ENCODE results near the gene PRC1. TPM values are rescaled to one million over a fixed set of nuclear protein-coding genes. Genes with fewer than 3 reads are reported as not detected.
"Not testable (repeated sequence)": the region's sequence is repeated elsewhere in the genome, so short reads cannot be mapped to it uniquely, and the experiment has no call there.

Gene PRC1
- total RNA-seq, 2 experiments from 2014 or later = 151 to 158 TPM

GRCh38 chr15:91022075-91022831 is 27.9 kb upstream of the PRC1 start, which contains the start of gene VPS33B:
TSS of gene VPS33B (minus strand) at chr15:91022594. CDS start at chr15:91022249, 345 bp downstream.
- peak within 1 kb of the TSS; percentile 89 for H3K4me3 Mint-ChIP-seq
- no peaks in the 10 kb centered on the region for H3K27me3 Mint-ChIP-seq
- ChIA-PET POLR2A (interaction anchor here (0.6 to 1.5 kb wide), 7 partner anchors 11 to 95 kb away, joined by 3 to 7 read pairs (median 4); partner anchors contain the start of genes HDDC3, PRC1 and RCCD1), CTCF (interaction anchor here (1.0 to 3.9 kb wide), 5 partner anchors 11 to 249 kb away, joined by 5 to 24 read pairs (median 9); partner anchors contain the start of gene HDDC3)
- no peaks in the 10 kb centered on the region for H3K9me3 Mint-ChIP-seq
- H3K4me1 Mint-ChIP-seq (ENCODE audit: low read depth) = peaks cover 32% of the 10 kb centered on the region
- H3K36me3 Mint-ChIP-seq = peaks cover 3% of the 10 kb centered on the region
- intact Hi-C loops (cut with micrococcal nuclease) = loop anchor here (1.0 to 10.0 kb wide), 3 partner anchors 28 to 833 kb away; partner anchors contain the start of genes PRC1 and SLCO3A1
- DNase-seq = peak; percentile 87
- peak within 1 kb of the TSS; percentile 90 for H3K27ac Mint-ChIP-seq

GRCh38 chr15:91021516-91022074 is 27.3 kb upstream of the PRC1 start:
- ChIA-PET CTCF (interaction anchor here (1.0 to 3.9 kb wide), 6 partner anchors 12 to 250 kb away, joined by 3 to 24 read pairs (median 8); partner anchors contain the start of gene HDDC3), POLR2A (interaction anchor here (0.8 to 1.5 kb wide), 5 partner anchors 28 to 90 kb away, joined by 3 to 5 read pairs (median 4); partner anchors contain the start of genes HDDC3, PRC1 and RCCD1)
- Mint-ChIP-seq H3K36me3 (peaks cover 3% of the 10 kb centered on the region), H3K27me3 (no peaks in the 10 kb centered on the region), H3K4me3 (peak overlapping the region; percentile 89), H3K9me3 (no peaks in the 10 kb centered on the region), H3K27ac (peak overlapping the region; percentile 90), H3K4me1 (ENCODE audit: low read depth) (peaks cover 32% of the 10 kb centered on the region)
- no peak for DNase-seq
- intact Hi-C loops (cut with micrococcal nuclease) = loop anchor here (1.0 to 10.0 kb wide), 3 partner anchors 27 to 833 kb away; partner anchors contain the start of genes PRC1 and SLCO3A1

GRCh38 chr15:91018158-91018557 is 23.8 kb upstream of the PRC1 start:
- H3K9me3 Mint-ChIP-seq = no peaks in the 10 kb centered on the region
- H3K4me1 Mint-ChIP-seq (ENCODE audit: low read depth) = peaks cover 30% of the 10 kb centered on the region
- H3K27me3 Mint-ChIP-seq = no peaks in the 10 kb centered on the region
- intact Hi-C loops (cut with micrococcal nuclease) = no loop called here
- ChIA-PET POLR2A (no interaction called here), CTCF (interaction anchor here (0.6 kb wide), 1 partner anchor 56 kb away, joined by 3 read pairs; no protein-coding TSS in a partner anchor)
- DNase-seq = no peak
- H3K27ac Mint-ChIP-seq = peak overlapping the region; percentile 25
- peaks cover 6% of the 10 kb centered on the region for H3K36me3 Mint-ChIP-seq
- H3K4me3 Mint-ChIP-seq = no peak overlapping the region

GRCh38 chr15:91017716-91018115 is 23.4 kb upstream of the PRC1 start:
- no peak overlapping the region for H3K4me3 Mint-ChIP-seq
- H3K36me3 Mint-ChIP-seq = peaks cover 8% of the 10 kb centered on the region
- peaks cover 26% of the 10 kb centered on the region for H3K4me1 Mint-ChIP-seq (ENCODE audit: low read depth)
- H3K27me3 Mint-ChIP-seq = no peaks in the 10 kb centered on the region
- DNase-seq = no peak
- ChIA-PET POLR2A (no interaction called here), CTCF (interaction anchor here (0.6 to 0.8 kb wide), 2 partner anchors 15 to 55 kb away, joined by 3 read pairs; no protein-coding TSS in a partner anchor)
- intact Hi-C loops (cut with micrococcal nuclease) = no loop called here
- no peaks in the 10 kb centered on the region for H3K9me3 Mint-ChIP-seq
- no peak overlapping the region for H3K27ac Mint-ChIP-seq

- H3K27me3 Mint-ChIP-seq; H3K4me1 Mint-ChIP-seq (ENCODE audit: low read depth); H3K9me3 Mint-ChIP-seq; H3K4me3 Mint-ChIP-seq; DNase-seq; H3K27ac Mint-ChIP-seq; intact Hi-C loops (cut with micrococcal nuclease); POLR2A ChIA-PET: not testable (repeated sequence)
- CTCF ChIA-PET = interaction anchor here (0.6 kb wide), 1 partner anchor 84 kb away, joined by 3 read pairs; no protein-coding TSS in a partner anchor
- H3K36me3 Mint-ChIP-seq = peaks cover 18% of the 10 kb centered on the region
Measured at GRCh38 chr15:91013701-91014100, 19.4 kb upstream of the PRC1 start.

- Mint-ChIP-seq H3K27me3 (no peaks in the 10 kb centered on the region), H3K9me3 (no peaks in the 10 kb centered on the region), H3K27ac (no peak overlapping the region), H3K36me3 (peaks cover 35% of the 10 kb centered on the region), H3K4me3 (no peak overlapping the region), H3K4me1 (ENCODE audit: low read depth) (no peaks in the 10 kb centered on the region)
- ChIA-PET CTCF (no interaction called here), POLR2A (no interaction called here)
- no peak for DNase-seq
- intact Hi-C loops (cut with micrococcal nuclease) = no loop called here
Measured at GRCh38 chr15:91007266-91007665, 12.9 kb upstream of the PRC1 start.

- no peak overlapping the region for H3K4me3 Mint-ChIP-seq
- ChIA-PET CTCF (interaction anchor here (1.5 kb wide), 1 partner anchor 48 kb away, joined by 4 read pairs; no protein-coding TSS in a partner anchor), POLR2A (no interaction called here)
- H3K4me1 Mint-ChIP-seq (ENCODE audit: low read depth) = no peaks in the 10 kb centered on the region
- no peak overlapping the region for H3K27ac Mint-ChIP-seq
- H3K9me3 Mint-ChIP-seq = no peaks in the 10 kb centered on the region
- H3K36me3 Mint-ChIP-seq = peaks cover 44% of the 10 kb centered on the region
- intact Hi-C loops (cut with micrococcal nuclease) = no loop called here
- no peak for DNase-seq
- no peaks in the 10 kb centered on the region for H3K27me3 Mint-ChIP-seq
Measured at GRCh38 chr15:91001209-91001608, 6.9 kb upstream of the PRC1 start.

GRCh38 chr15:90998737-90999136 is 4.4 kb upstream of the PRC1 start:
- H3K4me3 Mint-ChIP-seq = no peak overlapping the region
- H3K4me1 Mint-ChIP-seq (ENCODE audit: low read depth) = peaks cover 10% of the 10 kb centered on the region
- ChIA-PET POLR2A (no interaction called here), CTCF (no interaction called here)
- no peak overlapping the region for H3K27ac Mint-ChIP-seq
- H3K9me3 Mint-ChIP-seq = no peaks in the 10 kb centered on the region
- H3K27me3 Mint-ChIP-seq = peaks cover 2% of the 10 kb centered on the region
- peaks cover 36% of the 10 kb centered on the region for H3K36me3 Mint-ChIP-seq
- DNase-seq = no peak
- intact Hi-C loops (cut with micrococcal nuclease) = no loop called here

- H3K4me1 Mint-ChIP-seq (ENCODE audit: low read depth) = peaks cover 25% of the 10 kb centered on the region
- H3K9me3 Mint-ChIP-seq = no peaks in the 10 kb centered on the region
- ChIA-PET CTCF (interaction anchor here (1.0 to 1.2 kb wide), 2 partner anchors 60 to 62 kb away, joined by 3 to 4 read pairs; partner anchors contain the start of gene HDDC3), POLR2A (interaction anchor here (1.0 to 1.7 kb wide), 5 partner anchors 13 to 61 kb away, joined by 3 to 5 read pairs (median 3); partner anchors contain the start of genes HDDC3 and RCCD1)
- peaks cover 26% of the 10 kb centered on the region for H3K36me3 Mint-ChIP-seq
- DNase-seq = no peak
- peak overlapping the region; percentile 100 for H3K4me3 Mint-ChIP-seq
- H3K27me3 Mint-ChIP-seq = peaks cover 2% of the 10 kb centered on the region
- intact Hi-C loops (cut with micrococcal nuclease) = loop anchor here (1.0 to 2.0 kb wide), 3 partner anchors 28 to 59 kb away; partner anchors contain the start of genes RCCD1, UNC45A and VPS33B
- H3K27ac Mint-ChIP-seq = peak overlapping the region; percentile 98
Measured at GRCh38 chr15:90994059-90994416, 297 bp downstream of the PRC1 start.

- H3K4me3 Mint-ChIP-seq = no peak overlapping the region
- CTCF ChIA-PET = interaction anchor here (0.7 to 0.8 kb wide), 2 partner anchors 30 to 60 kb away, joined by 3 read pairs; partner anchors contain the start of gene HDDC3
- peaks cover 41% of the 10 kb centered on the region for H3K4me1 Mint-ChIP-seq (ENCODE audit: low read depth)
- no peak overlapping the region for H3K27ac Mint-ChIP-seq
- no peak for DNase-seq
- no peaks in the 10 kb centered on the region for H3K9me3 Mint-ChIP-seq
- POLR2A ChIA-PET = no interaction called here
- peaks cover 2% of the 10 kb centered on the region for H3K27me3 Mint-ChIP-seq
- intact Hi-C loops (cut with micrococcal nuclease) = no loop called here
- peaks cover 11% of the 10 kb centered on the region for H3K36me3 Mint-ChIP-seq
Measured at GRCh38 chr15:90991587-90992285, 2.6 kb downstream of the PRC1 start.

- CTCF ChIA-PET = interaction anchor here (1.4 kb wide), 1 partner anchor 43 kb away, joined by 6 read pairs; no protein-coding TSS in a partner anchor
- POLR2A ChIA-PET = no interaction called here
- no peaks in the 10 kb centered on the region for H3K9me3 Mint-ChIP-seq
- peaks cover 11% of the 10 kb centered on the region for H3K36me3 Mint-ChIP-seq
- intact Hi-C loops (cut with micrococcal nuclease) = no loop called here
- peaks cover 37% of the 10 kb centered on the region for H3K4me1 Mint-ChIP-seq (ENCODE audit: low read depth)
- no peak overlapping the region for H3K27ac Mint-ChIP-seq
- no peak for DNase-seq
- H3K27me3 Mint-ChIP-seq = peaks cover 2% of the 10 kb centered on the region
- H3K4me3 Mint-ChIP-seq = no peak overlapping the region
Measured at GRCh38 chr15:90990446-90990845, 3.9 kb downstream of the PRC1 start.
